Measurements from ENCODE around the gene TSPAN9. TPM values are rescaled to one million over a fixed set of nuclear protein-coding genes. Genes with fewer than 3 reads are reported as not detected.

Gene TSPAN9
- total and polyA plus RNA-seq, 4 donors: 23.0 to 72.3 (median 33.9) TPM

DNA sequence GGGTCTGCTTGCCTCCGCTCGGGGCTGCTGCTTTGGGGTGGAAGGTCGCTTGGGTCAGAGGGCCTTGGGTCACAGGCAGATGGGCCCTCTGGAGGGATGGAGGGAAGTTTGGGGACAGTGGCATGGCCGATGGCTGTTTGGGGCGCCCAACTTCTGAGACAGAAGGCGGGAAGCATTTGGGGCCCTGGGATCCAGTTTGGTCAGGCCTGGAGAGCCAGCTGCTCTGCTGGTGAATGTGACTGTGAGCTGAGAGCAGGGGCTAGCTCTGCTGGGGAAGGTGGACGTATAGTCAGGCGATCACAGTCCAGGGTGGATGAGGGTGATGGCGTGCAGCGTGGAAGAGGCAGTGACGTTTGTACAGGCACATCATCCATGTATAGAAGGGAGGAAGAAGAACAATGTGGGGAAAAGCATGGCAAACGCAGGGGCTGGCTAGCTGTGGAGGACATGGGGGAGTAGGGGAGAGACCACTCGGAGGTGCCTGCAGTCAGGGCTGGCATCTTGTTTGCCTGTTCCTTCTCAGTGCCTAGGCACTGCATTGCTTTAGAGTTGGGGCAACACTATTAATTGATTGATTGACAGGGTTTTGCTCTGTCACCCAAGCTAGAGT lies 57.5 kb downstream of the TSPAN9 start:
- no peaks in the 10 kb centered on the region for H3K9me3 ChIP-seq (ENCODE audit: control insufficient read depth in 4 of 4, insufficient read depth in 3 of 4, low read length in 3 of 4)
- ATAC-seq (ENCODE audit: insufficient read depth, low FRiP score) (no peak), DNase-seq (no peak)
- H3K9ac ChIP-seq (ENCODE audit: insufficient read depth in 1 of 2, low read length in 2 of 2): no peak overlapping the region
- no peak overlapping the region for H3K27ac ChIP-seq (ENCODE audit: low read depth in 1 of 2, low read length in 1 of 2)
- TF ChIP-seq, protein P1, sequence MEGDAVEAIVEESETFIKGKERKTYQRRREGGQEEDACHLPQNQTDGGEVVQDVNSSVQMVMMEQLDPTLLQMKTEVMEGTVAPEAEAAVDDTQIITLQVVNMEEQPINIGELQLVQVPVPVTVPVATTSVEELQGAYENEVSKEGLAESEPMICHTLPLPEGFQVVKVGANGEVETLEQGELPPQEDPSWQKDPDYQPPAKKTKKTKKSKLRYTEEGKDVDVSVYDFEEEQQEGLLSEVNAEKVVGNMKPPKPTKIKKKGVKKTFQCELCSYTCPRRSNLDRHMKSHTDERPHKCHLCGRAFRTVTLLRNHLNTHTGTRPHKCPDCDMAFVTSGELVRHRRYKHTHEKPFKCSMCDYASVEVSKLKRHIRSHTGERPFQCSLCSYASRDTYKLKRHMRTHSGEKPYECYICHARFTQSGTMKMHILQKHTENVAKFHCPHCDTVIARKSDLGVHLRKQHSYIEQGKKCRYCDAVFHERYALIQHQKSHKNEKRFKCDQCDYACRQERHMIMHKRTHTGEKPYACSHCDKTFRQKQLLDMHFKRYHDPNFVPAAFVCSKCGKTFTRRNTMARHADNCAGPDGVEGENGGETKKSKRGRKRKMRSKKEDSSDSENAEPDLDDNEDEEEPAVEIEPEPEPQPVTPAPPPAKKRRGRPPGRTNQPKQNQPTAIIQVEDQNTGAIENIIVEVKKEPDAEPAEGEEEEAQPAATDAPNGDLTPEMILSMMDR (IDR thresholded peaks at IDR 0.05; ENCODE audit: control extremely low read depth, extremely low read depth): no peak
- 87 to 89% methylated on average over 13 of the region's 13 CpGs for WGBS, 2 donors
- no peak overlapping the region for H3K4me3 ChIP-seq
- peaks cover 13 to 60% (median 34%) of the 10 kb centered on the region in 5 donors for H3K4me1 ChIP-seq (ENCODE audit: control insufficient read depth in 5 of 5, insufficient read depth in 5 of 5, low read length in 5 of 5)
- no peaks in the 10 kb centered on the region for H3K36me3 ChIP-seq (ENCODE audit: control insufficient read depth in 4 of 4, insufficient read depth in 4 of 4, low read length in 4 of 4)
- no peaks in the 10 kb centered on the region for H3K27me3 ChIP-seq (ENCODE audit: control insufficient read depth in 3 of 3, insufficient read depth in 3 of 3, low read length in 2 of 3)

DNA sequence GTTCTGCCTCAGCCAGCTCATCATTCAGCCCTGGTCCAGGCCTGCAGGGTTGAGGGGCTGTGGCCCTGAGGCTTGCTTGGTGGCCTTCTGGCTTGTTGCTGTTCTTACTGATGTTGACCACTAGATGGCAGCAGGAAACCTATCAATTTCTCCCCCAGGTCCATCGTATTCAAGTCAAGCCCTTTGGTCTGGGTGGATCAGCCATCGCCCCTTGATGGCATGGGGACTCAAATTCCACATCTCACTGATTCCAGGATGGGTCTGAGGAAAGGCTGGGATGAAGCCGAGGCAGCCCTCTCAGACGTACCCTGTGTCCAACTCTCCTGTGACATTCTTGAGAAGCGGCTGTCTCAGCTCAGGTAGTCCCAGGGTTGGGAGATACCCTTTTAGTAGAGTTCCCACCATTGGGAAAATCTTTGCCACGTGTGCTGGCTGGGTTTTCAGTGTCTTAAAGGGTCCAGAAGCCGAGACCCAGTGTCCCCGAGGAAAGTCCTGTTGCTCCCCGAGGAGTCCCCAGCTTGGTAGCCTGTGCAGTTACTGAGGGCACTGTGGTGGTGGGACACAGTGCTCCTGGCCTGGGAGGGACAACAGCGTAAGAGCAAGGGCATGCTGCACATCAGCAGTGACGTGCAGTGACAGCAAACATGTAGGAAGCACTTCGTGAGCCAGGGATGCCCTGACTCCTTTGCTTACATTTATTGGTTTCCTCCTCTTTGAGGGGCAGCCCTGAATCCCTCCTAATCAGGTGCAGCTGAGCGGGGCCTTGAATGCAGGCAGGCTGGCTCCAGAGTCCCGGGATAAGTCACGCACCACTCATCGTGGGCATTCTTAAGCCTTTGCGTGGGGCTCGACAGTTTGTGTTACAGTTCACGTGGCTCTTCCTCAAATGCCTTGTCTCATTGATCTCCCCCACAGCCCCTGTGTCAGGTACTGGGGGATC lies 58.6 kb downstream of the TSPAN9 start:
- Histone ChIP-seq H3K9ac (ENCODE audit: insufficient read depth in 1 of 2, low read length in 2 of 2) (no peak overlapping the region), H3K9me3 (ENCODE audit: control insufficient read depth in 4 of 4, insufficient read depth in 3 of 4, low read length in 3 of 4) (no peaks in the 10 kb centered on the region), H3K36me3 (ENCODE audit: control insufficient read depth in 4 of 4, insufficient read depth in 4 of 4, low read length in 4 of 4) (no peaks in the 10 kb centered on the region), H3K4me1 (ENCODE audit: control insufficient read depth in 5 of 5, insufficient read depth in 5 of 5, low read length in 5 of 5) (peaks cover 13 to 50% (median 34%) of the 10 kb centered on the region in 5 donors), H3K27me3 (ENCODE audit: control insufficient read depth in 3 of 3, insufficient read depth in 3 of 3, low read length in 2 of 3) (no peaks in the 10 kb centered on the region), H3K4me3 (no peak overlapping the region), H3K27ac (ENCODE audit: low read depth in 1 of 2, low read length in 1 of 2) (no peak overlapping the region)
- 72% methylated on average over 19 of the region's 19 CpGs for WGBS, 2 donors
- ATAC-seq (ENCODE audit: insufficient read depth, low FRiP score) (peak; percentile 68), DNase-seq (peak; percentile 58 to 89 (median 84))
- TF ChIP-seq, protein P1 (IDR thresholded peaks at IDR 0.05; ENCODE audit: control extremely low read depth, extremely low read depth): peak; percentile 49

DNA sequence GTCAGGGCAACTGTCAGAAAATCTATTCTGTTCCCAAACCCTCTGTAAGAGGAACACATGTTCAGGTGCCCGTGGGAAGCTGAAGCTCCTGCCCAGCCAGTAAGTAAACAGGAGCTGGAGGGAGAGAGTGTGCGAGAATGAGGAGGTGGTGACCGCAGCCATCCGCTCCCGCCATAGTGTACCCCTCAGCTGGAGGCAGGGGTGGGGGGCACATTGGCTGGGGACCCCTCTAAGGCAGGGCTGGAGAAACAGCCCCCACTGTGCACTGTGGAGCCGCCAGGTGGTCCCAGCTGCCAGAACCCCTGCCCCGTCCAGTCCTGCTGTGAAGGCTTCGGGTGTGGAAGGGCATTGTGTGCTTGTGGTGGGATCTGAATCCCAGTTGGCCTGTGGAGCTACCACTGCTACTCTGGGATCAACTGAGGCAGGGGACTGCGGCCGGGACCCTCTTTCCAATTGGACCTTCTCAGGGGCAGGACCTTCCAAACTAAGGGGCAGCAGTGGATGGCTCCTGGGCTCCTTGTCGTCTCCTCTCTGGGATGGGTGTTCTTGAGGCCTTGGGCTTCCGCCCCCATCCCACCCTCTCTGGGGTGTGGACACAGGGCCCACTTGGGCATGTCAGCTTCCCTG lies 59.6 kb downstream of the TSPAN9 start:
- no peaks in the 10 kb centered on the region for H3K27me3 ChIP-seq (ENCODE audit: control insufficient read depth in 3 of 3, insufficient read depth in 3 of 3, low read length in 2 of 3)
- no peak overlapping the region for H3K9ac ChIP-seq (ENCODE audit: insufficient read depth in 1 of 2, low read length in 2 of 2)
- H3K4me3 ChIP-seq: no peak overlapping the region
- ATAC-seq (ENCODE audit: insufficient read depth, low FRiP score) (no peak), DNase-seq (no peak)
- no peaks in the 10 kb centered on the region for H3K9me3 ChIP-seq (ENCODE audit: control insufficient read depth in 4 of 4, insufficient read depth in 3 of 4, low read length in 3 of 4)
- peaks cover 13 to 46% (median 34%) of the 10 kb centered on the region in 5 donors for H3K4me1 ChIP-seq (ENCODE audit: control insufficient read depth in 5 of 5, insufficient read depth in 5 of 5, low read length in 5 of 5)
- H3K27ac ChIP-seq (ENCODE audit: low read depth in 1 of 2, low read length in 1 of 2): peak overlapping the region; percentile 0 to 12
- TF ChIP-seq, protein P1 (IDR thresholded peaks at IDR 0.05; ENCODE audit: control extremely low read depth, extremely low read depth): no peak
- no peaks in the 10 kb centered on the region for H3K36me3 ChIP-seq (ENCODE audit: control insufficient read depth in 4 of 4, insufficient read depth in 4 of 4, low read length in 4 of 4)
- 92% methylated on average over 12 of the region's 12 CpGs for WGBS, 2 donors
